Dendritic cell treated with granulocyte-macrophage colony-stimulating factor and Interleukin-4, amounts not matched to agents 40 ng/mL and 50 ng/mL, for 4 days (primary cell): Measurements from ENCODE around the gene SVBP.
A peak's percentile ranks its signal among the peaks of the same experiment; 100 is the strongest.
"Not testable (repeated sequence)": the region's sequence is repeated elsewhere in the genome, so short reads cannot be mapped to it uniquely, and the experiment has no call there.

ENCODE experiments used
- H3K27ac Mint-ChIP-seq: one replicate; pipeline ENCODE4 v1.8.0; 2022; ENCODE audit warnings: mild to moderate bottlenecking, mixed read lengths
- H3K27me3 Mint-ChIP-seq: one replicate; pipeline ENCODE4 v1.8.0; 2022; ENCODE audit warnings: mild to moderate bottlenecking, mixed read lengths
- H3K36me3 Mint-ChIP-seq: one replicate; pipeline ENCODE4 v1.8.0; 2022; ENCODE audit warnings: low read depth, mixed read lengths
- H3K4me1 Mint-ChIP-seq: one replicate; pipeline ENCODE4 v1.8.0; 2022; ENCODE audit warnings: low read depth, mixed read lengths
- H3K4me3 Mint-ChIP-seq: one replicate; pipeline ENCODE4 v1.8.0; 2022; ENCODE audit warnings: mild to moderate bottlenecking, moderate library complexity, mixed read lengths
- H3K9me3 Mint-ChIP-seq: one replicate; pipeline ENCODE4 v1.8.0; 2022; ENCODE audit warnings: mixed read lengths
- intact Hi-C: fragments of 100-400 bp; cut with micrococcal nuclease; formaldehyde crosslinking; loops from one replicate; pipeline ENCODE4 v1.15.0; 2022

Gene SVBP, protein sequence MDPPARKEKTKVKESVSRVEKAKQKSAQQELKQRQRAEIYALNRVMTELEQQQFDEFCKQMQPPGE

DNA sequence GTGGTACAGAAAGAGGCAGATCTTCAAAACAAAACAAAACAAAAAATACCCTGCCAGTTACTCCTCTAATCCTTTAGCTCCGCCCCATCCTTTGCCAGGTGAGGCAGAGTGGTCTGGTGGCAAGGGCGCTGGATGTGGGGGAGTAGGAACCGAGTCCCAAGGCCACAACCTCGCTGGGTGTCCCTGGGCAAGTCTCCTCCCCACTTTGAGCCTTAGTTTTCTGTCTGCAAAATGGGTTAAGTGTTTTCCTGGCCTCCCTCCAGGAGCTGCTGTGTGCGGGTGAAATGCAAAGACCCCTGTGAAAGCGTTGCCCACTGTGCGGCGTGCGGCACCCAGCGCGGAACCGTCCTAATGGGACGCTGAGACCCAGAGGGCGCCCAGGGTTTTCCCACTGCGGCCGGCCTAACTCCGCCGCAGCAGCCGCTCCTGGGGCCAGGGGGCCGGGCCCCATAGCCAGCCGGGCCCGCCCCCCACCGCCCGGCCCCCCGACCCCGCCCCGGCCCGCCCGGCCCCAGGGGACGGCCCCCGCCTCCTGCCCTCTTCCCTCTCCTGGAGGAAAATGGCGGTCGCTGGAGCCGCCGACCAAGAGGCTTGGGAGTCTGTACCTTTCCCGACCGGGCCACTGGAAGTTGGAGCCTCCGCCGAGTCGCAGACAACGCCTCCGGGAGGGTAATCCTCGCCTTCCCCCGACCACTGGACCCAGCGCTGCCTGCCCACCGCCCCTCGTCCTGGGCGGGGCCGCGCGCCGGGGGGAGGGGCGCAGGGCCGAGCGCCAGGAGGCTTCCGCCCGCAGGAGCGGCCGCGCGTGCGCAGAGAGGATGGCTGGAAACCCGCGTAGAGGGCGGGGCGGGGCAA is at the start of gene SVBP, which contains the start of gene ERMAP:
Gene SVBP, minus strand, starts transcription at position 813 of the 855 bp plus-strand sequence. CDS start 853 bp downstream, outside the sequence.
Gene ERMAP, plus strand, starts transcription at position 538 of the 855 bp plus-strand sequence. CDS start 13,327 bp downstream, outside the sequence.
- H3K4me1 Mint-ChIP-seq = peaks cover 38% of the 10 kb centered on the region
- H3K36me3 Mint-ChIP-seq = peaks cover 23% of the 10 kb centered on the region
- no peaks in the 10 kb centered on the region for H3K9me3 Mint-ChIP-seq
- peak within 1 kb of the TSS; percentile 85 for H3K4me3 Mint-ChIP-seq
- no peaks in the 10 kb centered on the region for H3K27me3 Mint-ChIP-seq
- H3K27ac Mint-ChIP-seq = peak within 1 kb of the TSS; percentile 90
- intact Hi-C loops = loop anchor here (1.0 to 2.0 kb wide), 2 partner anchors 29 to 50 kb away; partner anchors contain the start of genes C1orf50, P3H1 and ZNF691

DNA sequence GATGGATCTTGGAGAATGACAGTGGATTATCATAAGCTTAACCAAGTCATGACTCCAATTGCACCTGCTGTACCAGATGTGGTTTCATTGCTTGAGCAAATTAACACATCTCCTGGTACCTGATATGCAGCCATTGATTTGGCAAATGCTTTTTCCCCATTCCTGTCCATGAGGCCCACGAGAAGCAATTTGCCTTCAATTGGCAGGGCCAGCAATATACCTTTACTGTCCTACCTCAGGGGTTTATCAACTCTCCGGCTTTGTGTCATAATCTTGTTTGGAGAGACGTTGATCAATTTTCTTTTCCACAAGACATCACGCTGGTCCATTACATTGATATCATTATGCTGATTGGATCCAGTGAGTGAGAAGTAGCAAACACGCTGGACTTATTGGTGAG is 49.4 kb upstream of the SVBP start:
- Mint-ChIP-seq H3K27me3 (no peaks in the 10 kb centered on the region), H3K27ac (no peak overlapping the region), H3K9me3 (no peaks in the 10 kb centered on the region), H3K36me3 (no peaks in the 10 kb centered on the region), H3K4me3 (no peak overlapping the region), H3K4me1 (no peaks in the 10 kb centered on the region)
- intact Hi-C loops = no loop called here

DNA sequence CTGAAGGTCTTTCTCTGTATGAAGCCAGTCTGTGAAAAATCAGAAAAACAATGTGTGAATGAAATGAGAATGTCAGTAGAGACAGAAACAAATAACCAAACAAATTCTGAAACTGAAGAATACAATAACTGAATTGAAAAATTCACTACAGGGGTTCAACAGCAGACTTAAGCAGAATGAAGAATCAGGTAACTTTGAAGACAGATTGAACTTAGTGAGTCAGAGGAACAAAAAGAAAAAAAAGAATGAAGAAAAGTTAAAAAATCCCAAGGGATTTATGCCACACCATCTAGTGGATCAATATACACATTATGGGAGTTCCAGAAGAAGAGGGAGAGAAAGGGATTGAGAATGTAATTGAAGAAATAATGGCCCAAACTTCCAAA is 43.8 kb upstream of the SVBP start:
- Mint-ChIP-seq H3K27ac (no peak overlapping the region), H3K9me3 (peaks cover 50% of the 10 kb centered on the region), H3K4me3 (no peak overlapping the region)

DNA sequence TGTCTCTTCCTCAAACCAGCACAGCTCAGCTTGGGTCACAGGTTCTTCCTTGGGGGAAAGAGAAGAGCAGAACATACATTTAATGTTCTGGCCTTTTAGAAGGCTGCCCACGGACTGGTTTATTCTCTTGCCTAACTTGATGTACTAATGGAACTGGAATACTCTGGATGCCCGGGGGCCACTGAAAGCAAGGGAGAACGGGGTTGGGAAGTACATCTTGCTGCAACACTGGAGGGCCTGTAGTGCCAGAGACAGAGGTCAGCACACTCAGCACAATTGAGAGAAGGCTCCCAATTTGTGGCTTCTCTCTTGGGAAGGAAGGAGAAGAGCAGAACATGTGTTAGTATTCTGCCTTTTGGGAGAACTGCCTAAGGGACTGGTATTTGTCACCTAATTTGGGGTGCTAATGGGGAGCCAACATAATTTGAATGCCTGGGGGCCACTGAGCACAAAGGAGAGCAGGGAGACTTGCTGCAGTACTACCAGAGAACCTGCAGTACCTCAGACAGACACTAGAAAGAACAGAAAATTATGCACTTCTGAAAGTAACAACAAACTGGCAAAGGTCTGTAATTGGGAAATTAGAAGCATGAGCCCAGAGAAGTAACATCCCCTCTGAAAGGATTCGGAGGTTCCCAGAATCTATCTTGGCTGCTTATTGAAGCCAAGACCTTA is 43.3 kb upstream of the SVBP start:
- Mint-ChIP-seq H3K9me3 (peaks cover 56% of the 10 kb centered on the region), H3K27me3 (peaks cover 15% of the 10 kb centered on the region), H3K4me1 (no peaks in the 10 kb centered on the region), H3K4me3 (no peak overlapping the region), H3K36me3 (no peaks in the 10 kb centered on the region), H3K27ac (no peak overlapping the region)
- intact Hi-C loops = no loop called here

More for the DNA sequence above, 43.8 kb upstream of the SVBP start:
- intact Hi-C loops = no loop called here
- no peaks in the 10 kb centered on the region for H3K4me1 Mint-ChIP-seq
- H3K36me3 Mint-ChIP-seq = no peaks in the 10 kb centered on the region
- peaks cover 15% of the 10 kb centered on the region for H3K27me3 Mint-ChIP-seq

DNA sequence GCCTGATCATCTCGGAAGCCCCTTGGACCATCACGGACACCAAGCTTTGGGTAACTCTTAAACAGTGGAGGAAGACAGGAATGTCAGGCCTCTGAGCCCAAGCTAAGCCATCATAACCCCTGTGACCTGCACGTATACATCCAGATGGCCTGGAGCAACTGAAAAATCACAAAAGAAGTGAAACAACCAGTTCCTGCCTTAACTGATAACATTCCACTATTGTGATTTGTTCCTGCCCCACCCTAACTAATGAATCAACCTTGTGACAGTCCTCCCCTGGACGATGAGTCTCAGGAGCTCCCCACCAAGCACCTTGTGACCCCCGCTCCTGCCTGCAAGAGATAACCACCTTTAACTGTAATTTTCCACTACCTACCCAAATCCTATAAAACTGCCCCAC is 42.2 kb upstream of the SVBP start:
- H3K36me3 Mint-ChIP-seq, intact Hi-C loops, H3K27ac Mint-ChIP-seq, H3K4me1 Mint-ChIP-seq, H3K4me3 Mint-ChIP-seq: not testable (repeated sequence)
- H3K9me3 Mint-ChIP-seq = peaks cover 63% of the 10 kb centered on the region
- H3K27me3 Mint-ChIP-seq = peaks cover 15% of the 10 kb centered on the region

DNA sequence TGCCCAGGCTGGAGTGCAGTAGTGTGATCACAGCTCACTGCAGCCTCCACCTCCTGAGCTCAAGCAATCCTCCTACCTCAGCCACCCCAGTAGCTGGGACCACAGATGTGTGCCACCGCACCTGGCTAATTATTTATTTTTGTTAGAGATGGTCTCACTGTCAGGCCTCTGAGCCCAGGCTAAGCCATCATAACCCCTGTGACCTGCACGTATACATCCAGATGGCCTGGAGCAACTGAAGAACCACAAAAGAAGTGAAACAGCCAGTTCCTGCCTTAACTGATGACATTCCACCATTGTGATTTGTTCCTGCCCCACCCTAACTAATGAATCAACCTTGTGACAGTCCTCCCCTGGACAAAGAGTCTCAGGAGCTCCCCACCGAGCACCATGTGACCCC is 39.4 kb upstream of the SVBP start:
- H3K36me3 Mint-ChIP-seq, H3K4me3 Mint-ChIP-seq, H3K4me1 Mint-ChIP-seq, H3K27ac Mint-ChIP-seq, intact Hi-C loops: not testable (repeated sequence)
- H3K27me3 Mint-ChIP-seq = peaks cover 15% of the 10 kb centered on the region
- peaks cover 63% of the 10 kb centered on the region for H3K9me3 Mint-ChIP-seq

DNA sequence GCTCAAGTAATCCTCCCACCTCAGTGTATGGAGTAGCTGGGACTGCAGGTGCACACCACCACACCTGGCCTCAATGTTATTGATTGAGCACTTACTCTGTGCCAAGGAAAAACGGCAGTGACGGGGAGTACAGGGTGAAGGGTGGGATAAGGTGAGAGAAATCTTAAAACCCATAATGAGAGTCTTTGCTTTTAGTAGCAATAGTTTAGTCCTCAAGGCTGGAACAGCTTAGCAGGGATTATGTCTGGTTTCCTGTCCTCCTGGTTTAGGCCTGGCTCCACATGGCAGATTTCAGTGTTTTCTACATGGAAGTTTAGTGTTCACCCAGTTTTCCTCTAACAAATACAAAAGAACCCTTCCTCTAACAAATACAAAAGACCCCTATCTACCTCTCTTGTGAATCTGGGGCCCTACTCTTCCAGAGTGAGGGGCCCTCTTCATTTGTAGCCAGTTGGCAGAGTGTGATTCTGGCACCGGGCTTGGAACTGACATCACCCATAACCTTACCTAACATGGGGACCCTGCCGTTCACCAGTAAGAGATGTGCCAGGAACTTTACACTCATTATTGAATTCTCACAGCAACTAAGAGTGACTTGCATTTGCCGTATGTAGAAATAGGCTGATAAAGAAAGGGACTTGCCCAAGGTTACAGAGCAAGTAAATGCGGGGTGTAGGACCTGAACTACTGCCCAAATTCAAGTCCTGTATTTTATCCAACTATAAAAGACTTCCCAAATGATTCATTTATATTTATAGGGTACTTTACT is 36.1 kb upstream of the SVBP start:
- Mint-ChIP-seq H3K36me3 (peaks cover 29% of the 10 kb centered on the region), H3K4me1 (peaks cover 17% of the 10 kb centered on the region), H3K4me3 (no peak overlapping the region), H3K27ac (no peak overlapping the region), H3K9me3 (peaks cover 36% of the 10 kb centered on the region), H3K27me3 (peaks cover 4% of the 10 kb centered on the region)
- intact Hi-C loops = loop anchor here (5.0 kb wide), 1 partner anchor 489 kb away; no protein-coding TSS in a partner anchor

DNA sequence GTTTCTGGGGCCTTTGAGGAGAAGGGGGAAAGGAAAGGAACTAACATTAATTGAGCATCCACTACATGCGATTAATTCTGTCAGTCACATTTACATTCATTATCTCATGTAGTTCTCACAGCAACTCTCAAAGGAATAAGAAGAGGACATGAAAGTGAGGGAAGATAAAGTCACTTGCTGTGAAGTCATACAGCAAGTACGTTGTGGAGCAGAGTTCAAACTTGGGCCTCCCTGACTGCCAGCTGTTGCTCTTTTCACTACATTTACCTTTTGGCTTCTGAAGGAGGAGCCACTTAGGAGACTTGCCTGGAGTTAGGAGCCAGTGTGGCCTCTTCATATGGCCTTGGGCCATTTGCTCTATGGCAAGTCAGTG is 35.4 kb upstream of the SVBP start:
- Mint-ChIP-seq H3K9me3 (peaks cover 29% of the 10 kb centered on the region), H3K4me3 (no peak overlapping the region), H3K27me3 (peaks cover 2% of the 10 kb centered on the region), H3K4me1 (peaks cover 24% of the 10 kb centered on the region), H3K36me3 (peaks cover 29% of the 10 kb centered on the region), H3K27ac (no peak overlapping the region)
- intact Hi-C loops = loop anchor here (5.0 kb wide), 1 partner anchor 490 kb away; no protein-coding TSS in a partner anchor

DNA sequence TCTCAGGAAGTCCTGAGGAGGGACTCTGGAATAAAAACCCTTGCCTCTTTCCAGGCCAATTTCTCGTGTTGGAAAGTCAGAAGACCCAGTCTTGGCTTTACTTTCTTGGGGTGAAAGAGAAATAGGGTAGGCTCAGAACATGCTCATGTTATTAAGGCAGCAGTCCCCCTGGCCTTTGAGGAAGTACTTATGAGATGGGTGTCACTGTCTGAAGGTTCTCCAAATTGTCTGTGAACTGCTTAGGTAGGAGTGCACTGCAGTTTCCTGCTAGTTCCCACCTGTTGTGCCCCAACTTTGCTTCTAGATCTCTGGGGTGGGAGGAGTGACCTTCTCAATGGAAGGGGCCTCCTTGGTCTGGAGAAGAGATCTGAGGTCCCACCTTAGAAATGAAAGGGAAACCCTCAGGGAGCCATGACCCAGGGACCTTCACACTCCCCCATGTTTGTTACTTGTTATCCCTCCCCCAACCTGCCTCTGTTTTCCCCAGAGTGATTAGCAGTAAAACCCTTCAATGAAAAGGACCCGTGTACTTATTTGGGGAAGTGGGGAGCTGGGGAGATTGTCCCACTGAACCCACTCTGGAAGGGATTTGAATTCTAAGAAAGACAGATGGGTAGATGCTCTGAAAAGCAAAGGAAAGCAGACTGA is 34.9 kb upstream of the SVBP start:
- peaks cover 31% of the 10 kb centered on the region for H3K36me3 Mint-ChIP-seq
- no peak overlapping the region for H3K27ac Mint-ChIP-seq
- H3K27me3 Mint-ChIP-seq = no peaks in the 10 kb centered on the region
- no peak overlapping the region for H3K4me3 Mint-ChIP-seq
- peaks cover 29% of the 10 kb centered on the region for H3K4me1 Mint-ChIP-seq
- H3K9me3 Mint-ChIP-seq = peaks cover 24% of the 10 kb centered on the region
- intact Hi-C loops = loop anchor here (5.0 kb wide), 1 partner anchor 490 kb away; no protein-coding TSS in a partner anchor

DNA sequence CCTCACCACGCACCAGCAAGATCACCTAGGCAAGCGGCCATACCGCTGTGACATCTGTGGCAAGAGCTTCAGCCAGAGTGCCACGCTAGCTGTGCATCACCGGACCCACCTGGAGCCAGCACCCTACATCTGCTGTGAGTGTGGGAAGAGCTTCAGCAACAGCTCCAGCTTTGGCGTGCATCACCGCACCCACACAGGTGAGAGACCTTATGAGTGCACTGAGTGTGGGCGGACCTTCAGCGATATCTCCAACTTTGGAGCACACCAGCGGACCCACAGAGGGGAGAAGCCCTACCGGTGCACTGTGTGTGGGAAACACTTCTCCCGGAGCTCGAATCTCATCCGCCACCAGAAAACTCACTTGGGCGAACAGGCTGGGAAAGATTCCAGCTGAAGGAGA is 34.2 kb upstream of the SVBP start:
- intact Hi-C loops = loop anchor here (5.0 kb wide), 1 partner anchor 491 kb away; no protein-coding TSS in a partner anchor
- no peak overlapping the region for H3K4me3 Mint-ChIP-seq
- peaks cover 17% of the 10 kb centered on the region for H3K9me3 Mint-ChIP-seq
- peaks cover 33% of the 10 kb centered on the region for H3K4me1 Mint-ChIP-seq
- peaks cover 38% of the 10 kb centered on the region for H3K36me3 Mint-ChIP-seq
- no peak overlapping the region for H3K27ac Mint-ChIP-seq
- H3K27me3 Mint-ChIP-seq = no peaks in the 10 kb centered on the region

DNA sequence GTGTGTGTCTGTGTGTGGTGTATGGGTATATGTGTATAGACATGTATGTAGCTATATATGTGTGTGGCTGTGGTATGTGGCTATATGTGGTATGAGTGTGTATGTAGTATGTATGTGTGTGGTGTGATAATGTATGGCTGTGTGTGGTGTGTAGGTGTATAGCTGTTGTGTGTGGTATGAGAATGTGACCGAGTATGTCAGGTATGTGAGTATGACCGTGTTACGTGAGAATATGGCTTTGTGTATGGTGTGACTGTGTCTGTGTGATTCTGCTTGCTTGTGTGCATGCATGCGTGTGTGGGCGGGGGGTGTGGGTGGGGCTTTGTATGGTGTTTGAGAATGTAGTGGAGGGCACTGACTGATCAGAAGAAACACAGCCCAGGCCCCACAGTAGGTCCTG is 32.7 kb upstream of the SVBP start:
- H3K4me1 Mint-ChIP-seq = peaks cover 33% of the 10 kb centered on the region

DNA sequence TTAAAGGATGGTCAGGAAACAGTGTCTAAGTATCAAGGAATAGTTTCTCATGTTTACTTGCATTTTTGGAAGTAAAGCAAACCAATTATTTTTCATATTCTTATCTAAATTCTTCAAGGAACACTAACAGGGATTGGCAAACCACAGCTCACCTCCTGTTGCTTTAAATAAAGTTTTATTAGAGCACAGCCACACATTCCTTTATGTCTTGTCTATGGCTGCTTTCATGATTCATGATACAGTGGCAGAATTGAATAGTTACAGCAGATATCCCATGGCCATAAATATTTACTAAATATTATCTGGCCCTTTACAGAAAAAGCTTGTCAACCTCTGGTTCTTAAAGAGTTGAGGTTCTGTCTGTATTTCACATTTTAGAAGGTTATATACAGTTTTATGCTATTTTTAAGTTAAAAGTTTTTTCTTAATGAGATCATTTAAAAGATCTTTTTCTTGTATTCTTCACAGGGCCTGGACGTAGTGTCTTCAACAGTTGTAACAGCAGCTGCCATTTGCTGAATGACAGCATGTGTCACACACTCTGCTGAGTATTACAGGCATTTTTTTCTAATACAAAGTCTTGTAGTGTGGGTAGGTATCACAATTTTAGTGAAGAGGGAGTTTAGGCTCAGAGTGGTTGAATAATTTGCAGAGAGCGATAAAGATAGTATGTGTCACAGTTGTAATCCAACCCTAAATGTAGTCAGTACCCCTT is 31.8 kb upstream of the SVBP start:
- Mint-ChIP-seq H3K36me3 (peaks cover 39% of the 10 kb centered on the region), H3K4me3 (no peak overlapping the region), H3K27ac (no peak overlapping the region), H3K9me3 (no peaks in the 10 kb centered on the region), H3K4me1 (peaks cover 39% of the 10 kb centered on the region), H3K27me3 (no peaks in the 10 kb centered on the region)
- intact Hi-C loops = no loop called here

More for the DNA sequence above, 32.7 kb upstream of the SVBP start:
- no peak overlapping the region for H3K27ac Mint-ChIP-seq
- H3K27me3 Mint-ChIP-seq = no peaks in the 10 kb centered on the region
- H3K9me3 Mint-ChIP-seq = peaks cover 2% of the 10 kb centered on the region
- peaks cover 39% of the 10 kb centered on the region for H3K36me3 Mint-ChIP-seq
- no peak overlapping the region for H3K4me3 Mint-ChIP-seq
- intact Hi-C loops = loop anchor here (5.0 kb wide), 1 partner anchor 492 kb away; no protein-coding TSS in a partner anchor
